Hepatocyte (in vitro differentiated cells): ENCODE measurements around the gene CGGBP1. TPM values are rescaled to one million over a fixed set of nuclear protein-coding genes. Genes with fewer than 3 reads are reported as not detected.

ENCODE experiments used
- DNase-seq: peaks from one replicate; pipeline ENCODE4 v3.0.0-alpha.2; 2016; ENCODE audit warnings: low spot score
- H2AFZ ChIP-seq: fragments of 200-600 bp; sonication (generic); 2 replicates; pipeline ENCODE4 v1.6.0; 2016; ENCODE audit warnings: antibody characterized with exemption, mild to moderate bottlenecking
- H3K27ac ChIP-seq: fragments of 200-600 bp; sonication (generic); 2 replicates; pipeline ENCODE4 v1.5.1; 2016; ENCODE audit warnings: mild to moderate bottlenecking
- H3K27me3 ChIP-seq: fragments of 200-600 bp; sonication (generic); 2 replicates; pipeline ENCODE4 v1.6.1; 2016
- H3K36me3 ChIP-seq: fragments of 200-600 bp; sonication (generic); replicated peaks from 2 replicates; pipeline ENCODE4 v1.5.1; 2016; ENCODE audit warnings: low read depth; ENCODE audit not compliant: insufficient read depth
- H3K4me1 ChIP-seq: fragments of 200-600 bp; sonication (generic); 2 replicates; pipeline ENCODE4 v1.5.1; 2016; ENCODE audit warnings: mild to moderate bottlenecking, moderate library complexity; ENCODE audit not compliant: insufficient read depth
- H3K4me2 ChIP-seq: fragments of 200-600 bp; sonication (generic); 2 replicates; pipeline ENCODE4 v1.6.0; 2016
- H3K4me3 ChIP-seq: fragments of 200-600 bp; sonication (generic); 2 replicates; pipeline ENCODE4 v1.5.1; 2016; ENCODE audit warnings: mild to moderate bottlenecking
- H3K79me2 ChIP-seq: fragments of 200-600 bp; sonication (generic); 2 replicates; pipeline ENCODE4 v1.6.0; 2017; ENCODE audit warnings: mild to moderate bottlenecking
- H3K9me2 ChIP-seq: fragments of 200-600 bp; sonication (generic); replicated peaks from 2 replicates; pipeline ENCODE4 v1.6.0; 2017; ENCODE audit warnings: mild to moderate bottlenecking; ENCODE audit not compliant: insufficient read depth
- H3K9me3 ChIP-seq: fragments of 200-600 bp; sonication (generic); 2 replicates; pipeline ENCODE4 v1.5.1; 2016; ENCODE audit warnings: low read depth, mild to moderate bottlenecking
- H4K20me1 ChIP-seq: fragments of 200-600 bp; sonication (generic); 2 replicates; pipeline ENCODE4 v1.6.0; 2016; ENCODE audit warnings: mild to moderate bottlenecking; ENCODE audit not compliant: insufficient read depth, poor library complexity, severe bottlenecking
- CTCF ChIP-seq: fragments of 200-600 bp; sonication (generic); IDR thresholded peaks from 2 replicates; pipeline ENCODE4 v1.5.1; 2016; ENCODE audit warnings: antibody characterized with exemption, mild to moderate bottlenecking; ENCODE audit not compliant: poor library complexity
- EZH2 ChIP-seq: fragments of 200-600 bp; sonication (generic); IDR thresholded peaks from 2 replicates; pipeline ENCODE4 v1.6.1; 2016; ENCODE audit warnings: antibody characterized with exemption, mild to moderate bottlenecking, borderline replicate concordance
- EZH2phosphoT487 ChIP-seq: fragments of 200-600 bp; sonication (generic); IDR thresholded peaks from one replicate; pipeline ENCODE4 v1.6.1; 2018; ENCODE audit warnings: antibody characterized with exemption, mild to moderate bottlenecking, low read depth, moderate library complexity; ENCODE audit not compliant: unreplicated experiment, severe bottlenecking
- WGBS: methylation state at CpG from one replicate; pipeline ENCODE4 v1.1.6; 2016; ENCODE audit warnings: low lambda C conversion rate; ENCODE audit errors: missing lambda C conversion rate; 5-methylcytosine and 5-hydroxymethylcytosine counted together
- polyA plus RNA-seq: library from polyadenylated mRNA; unstranded; fragments of >200 nt; fragmentation: Nextera tagmentation; extraction: Ambion mirVana; gene quantifications from 2 replicates; pipeline ENCODE4 v1.2.1, GENCODE V29; 2016
- total RNA-seq: library from RNA; depleted of rRNA; stranded (reverse); fragments of >200 nt; gene quantifications from 2 replicates; pipeline ENCODE4 v1.2.3, GENCODE V29; 2014

CGGBP1 gene
- total and polyA plus RNA-seq, 2 experiments from 2014 or later = 46.6 to 75.9 TPM

- no peak for DNase-seq
- Histone ChIP-seq H3K79me2 (peaks cover 16% of the 10 kb centered on the region), H3K4me2 (no peak overlapping the region), H2AFZ (no peak overlapping the region), H4K20me1 (no peaks in the 10 kb centered on the region), H3K9me2 (no peaks in the 10 kb centered on the region), H3K4me3 (no peak overlapping the region), H3K27me3 (no peaks in the 10 kb centered on the region), H3K27ac (no peak overlapping the region), H3K9me3 (no peaks in the 10 kb centered on the region), H3K4me1 (no peaks in the 10 kb centered on the region), H3K36me3 (no peaks in the 10 kb centered on the region)
- TF ChIP-seq CTCF = no peak
- no peak for TF ChIP-seq EZH2
- TF ChIP-seq EZH2phosphoT487 = no peak
- 71% methylated on average over 1 of the region's 1 CpG for WGBS
These were observed 34.5 kb upstream of the CGGBP1 start for GRCh38 chr3:88093266-88093665.

GRCh38 chr3:88092270-88092669 lies 33.5 kb upstream of the CGGBP1 start:
- Histone ChIP-seq H3K27me3 (no peaks in the 10 kb centered on the region), H3K9me3 (no peaks in the 10 kb centered on the region), H2AFZ (no peak overlapping the region), H3K4me3 (no peak overlapping the region), H3K79me2 (peaks cover 14% of the 10 kb centered on the region), H3K27ac (no peak overlapping the region), H3K36me3 (no peaks in the 10 kb centered on the region), H3K4me1 (no peaks in the 10 kb centered on the region), H4K20me1 (no peaks in the 10 kb centered on the region), H3K9me2 (no peaks in the 10 kb centered on the region), H3K4me2 (no peak overlapping the region)
- no peak for DNase-seq
- no peak for TF ChIP-seq EZH2phosphoT487
- TF ChIP-seq CTCF = no peak
- no peak for TF ChIP-seq EZH2

- H4K20me1 ChIP-seq = no peaks in the 10 kb centered on the region
- WGBS = 72% methylated on average over 4 of the region's 4 CpGs
- no peak overlapping the region for H3K4me2 ChIP-seq
- no peak for TF ChIP-seq CTCF
- TF ChIP-seq EZH2phosphoT487 = no peak
- no peak for TF ChIP-seq EZH2
- no peaks in the 10 kb centered on the region for H3K4me1 ChIP-seq
- no peak overlapping the region for H3K27ac ChIP-seq
- H3K27me3 ChIP-seq = no peaks in the 10 kb centered on the region
- no peaks in the 10 kb centered on the region for H3K9me3 ChIP-seq
- H3K79me2 ChIP-seq = peaks cover 18% of the 10 kb centered on the region
- no peak overlapping the region for H3K4me3 ChIP-seq
- no peak for DNase-seq
- H3K36me3 ChIP-seq = no peaks in the 10 kb centered on the region
- no peak overlapping the region for H2AFZ ChIP-seq
- no peaks in the 10 kb centered on the region for H3K9me2 ChIP-seq
These were observed 31.9 kb upstream of the CGGBP1 start for GRCh38 chr3:88090681-88091080.

GRCh38 chr3:88084097-88084501 lies 25.3 kb upstream of the CGGBP1 start:
- no peak overlapping the region for H2AFZ ChIP-seq
- TF ChIP-seq EZH2 (no peak), EZH2phosphoT487 (no peak), CTCF (no peak)
- no peaks in the 10 kb centered on the region for H3K36me3 ChIP-seq
- no peak for DNase-seq
- no peaks in the 10 kb centered on the region for H3K4me1 ChIP-seq
- H3K79me2 ChIP-seq = peaks cover 64% of the 10 kb centered on the region
- no peak overlapping the region for H3K4me3 ChIP-seq
- no peak overlapping the region for H3K4me2 ChIP-seq
- 63% methylated on average over 2 of the region's 2 CpGs for WGBS
- no peak overlapping the region for H3K27ac ChIP-seq
- no peaks in the 10 kb centered on the region for H4K20me1 ChIP-seq
- H3K9me2 ChIP-seq = no peaks in the 10 kb centered on the region
- H3K27me3 ChIP-seq = no peaks in the 10 kb centered on the region
- H3K9me3 ChIP-seq = peaks cover 4% of the 10 kb centered on the region
